OCI-LY3 (cell line): Measurements from ENCODE around the gene AGBL4.

ENCODE experiments used
- EZH2phosphoT487 ChIP-seq: fragments of 200-600 bp; shearing (Covaris generic); IDR thresholded peaks from 2 replicates; pipeline ENCODE4 v1.6.1; 2018; ENCODE audit warnings: antibody characterized with exemption, mixed run types, low read depth
- TF ChIP-seq, protein P1 (sequence below): fragments of 200-600, 300-600 bp; sonication (generic); IDR thresholded peaks from 2 replicates; pipeline ENCODE4 v1.5.1; 2014; ENCODE audit warnings: antibody characterized with exemption, low read length, low read depth

DNA sequence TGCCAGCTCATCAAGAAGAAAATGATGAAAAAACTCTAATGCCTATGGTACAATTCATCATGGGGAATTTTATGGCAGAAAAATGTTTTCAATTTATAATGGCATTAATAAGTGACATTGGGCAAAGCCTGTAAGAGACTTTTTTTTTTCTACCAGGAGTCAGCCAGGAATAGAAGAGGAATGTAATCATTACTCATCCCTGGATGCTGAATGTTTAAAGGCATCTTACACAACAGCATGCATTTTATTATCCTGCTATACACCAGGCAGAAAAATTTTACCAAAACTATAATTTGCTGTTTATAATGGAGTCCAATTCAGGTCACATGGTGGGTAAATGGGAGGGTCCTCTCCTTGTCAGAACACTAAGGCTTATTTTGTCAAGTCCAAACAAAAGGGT, 1057.2 kb downstream of the AGBL4 start:
- TF ChIP-seq, protein P1, sequence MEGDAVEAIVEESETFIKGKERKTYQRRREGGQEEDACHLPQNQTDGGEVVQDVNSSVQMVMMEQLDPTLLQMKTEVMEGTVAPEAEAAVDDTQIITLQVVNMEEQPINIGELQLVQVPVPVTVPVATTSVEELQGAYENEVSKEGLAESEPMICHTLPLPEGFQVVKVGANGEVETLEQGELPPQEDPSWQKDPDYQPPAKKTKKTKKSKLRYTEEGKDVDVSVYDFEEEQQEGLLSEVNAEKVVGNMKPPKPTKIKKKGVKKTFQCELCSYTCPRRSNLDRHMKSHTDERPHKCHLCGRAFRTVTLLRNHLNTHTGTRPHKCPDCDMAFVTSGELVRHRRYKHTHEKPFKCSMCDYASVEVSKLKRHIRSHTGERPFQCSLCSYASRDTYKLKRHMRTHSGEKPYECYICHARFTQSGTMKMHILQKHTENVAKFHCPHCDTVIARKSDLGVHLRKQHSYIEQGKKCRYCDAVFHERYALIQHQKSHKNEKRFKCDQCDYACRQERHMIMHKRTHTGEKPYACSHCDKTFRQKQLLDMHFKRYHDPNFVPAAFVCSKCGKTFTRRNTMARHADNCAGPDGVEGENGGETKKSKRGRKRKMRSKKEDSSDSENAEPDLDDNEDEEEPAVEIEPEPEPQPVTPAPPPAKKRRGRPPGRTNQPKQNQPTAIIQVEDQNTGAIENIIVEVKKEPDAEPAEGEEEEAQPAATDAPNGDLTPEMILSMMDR, result no peak
- TF ChIP-seq EZH2phosphoT487, result no peak
